ELF-1 (cell line): ENCODE measurements around the gene ITGA4.
A peak's percentile ranks its signal among the peaks of the same experiment; 100 is the strongest.

Experiments
- DNase-seq: peaks from one replicate; pipeline ENCODE4 v3.0.0-alpha.2; 2016; ENCODE audit warnings: low read depth, low spot score

ITGA4 gene

GRCh38 chr2:181458871-181459270 lies 1.7 kb downstream of the ITGA4 start:
- DNase-seq: no peak

GRCh38 chr2:181459621-181460021 lies 2.4 kb downstream of the ITGA4 start:
- DNase-seq: no peak

GRCh38 chr2:181461056-181461997 lies 4.1 kb downstream of the ITGA4 start:
- no peak for DNase-seq

- DNase-seq: no peak
These were observed 4.8 kb downstream of the ITGA4 start for GRCh38 chr2:181462033-181462432.

GRCh38 chr2:181463588-181463987 lies 6.4 kb downstream of the ITGA4 start:
- no peak for DNase-seq

- no peak for DNase-seq
These were observed 7.8 kb downstream of the ITGA4 start for GRCh38 chr2:181464966-181465365.

GRCh38 chr2:181465676-181466375 lies 8.6 kb downstream of the ITGA4 start:
- DNase-seq: no peak

GRCh38 chr2:181466661-181467576 lies 9.7 kb downstream of the ITGA4 start:
- peak; percentile 20 for DNase-seq

GRCh38 chr2:181467966-181468707 lies 11.0 kb downstream of the ITGA4 start:
- DNase-seq: no peak

- no peak for DNase-seq
These were observed 11.6 kb downstream of the ITGA4 start for GRCh38 chr2:181468811-181469210.

GRCh38 chr2:181471226-181471625 lies 14.0 kb downstream of the ITGA4 start:
- DNase-seq: no peak

GRCh38 chr2:181471783-181472182 lies 14.6 kb downstream of the ITGA4 start:
- DNase-seq: no peak

GRCh38 chr2:181472990-181473389 lies 15.8 kb downstream of the ITGA4 start:
- no peak for DNase-seq

GRCh38 chr2:181474222-181474881 lies 17.2 kb downstream of the ITGA4 start:
- DNase-seq: no peak

- DNase-seq: no peak
These were observed 26.0 kb downstream of the ITGA4 start for GRCh38 chr2:181483211-181483610.

GRCh38 chr2:181483876-181484275 lies 26.7 kb downstream of the ITGA4 start:
- DNase-seq: no peak

GRCh38 chr2:181484851-181485637 lies 27.9 kb downstream of the ITGA4 start:
- DNase-seq: no peak

- no peak for DNase-seq
These were observed 28.4 kb downstream of the ITGA4 start for GRCh38 chr2:181485638-181485946.

- no peak for DNase-seq
These were observed 42.0 kb downstream of the ITGA4 start for GRCh38 chr2:181499231-181499630.

- no peak for DNase-seq
These were observed 43.0 kb downstream of the ITGA4 start for GRCh38 chr2:181500201-181500600.
